ENCODE results near the gene KLHDC4.

Gene KLHDC4

DNA sequence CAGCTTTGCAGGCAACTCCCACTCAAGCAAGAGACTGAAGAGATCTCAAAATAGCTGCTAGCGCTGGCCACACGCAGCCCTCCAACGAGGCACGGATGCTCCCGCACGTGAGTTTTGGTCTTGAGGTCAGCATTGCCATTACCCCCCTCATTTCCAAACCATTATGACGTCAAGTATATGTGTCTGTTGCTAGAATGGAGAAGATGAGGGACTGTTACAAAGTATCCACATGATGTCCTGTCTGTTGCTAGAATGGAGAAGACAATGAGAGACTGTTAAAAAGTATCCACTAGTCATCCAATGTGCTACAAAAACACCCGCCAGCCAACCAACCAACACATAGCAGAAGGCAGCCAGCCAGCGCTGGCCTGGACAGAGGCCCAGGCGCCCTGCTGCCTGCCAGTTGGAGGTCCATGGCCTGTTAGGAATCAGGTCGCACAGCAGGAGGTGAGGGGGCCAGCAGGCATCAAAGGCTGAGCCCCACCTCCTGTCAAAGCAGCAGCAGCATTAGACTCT, 24.8 kb downstream of the KLHDC4 start:
- DNase-seq (ENCODE audit: low read depth, low spot score): no peak
- Histone ChIP-seq H3K27me3 (ENCODE audit: insufficient read depth, insufficient read length) (no peaks in the 10 kb centered on the region), H3K36me3 (ENCODE audit: insufficient read depth, insufficient read length, low read length) (peaks cover 64% of the 10 kb centered on the region), H3K9me3 (ENCODE audit: insufficient read depth, low read length) (no peaks in the 10 kb centered on the region), H3K9ac (ENCODE audit: insufficient read length, low read depth) (no peak overlapping the region), H3K4me3 (ENCODE audit: insufficient read length, low read depth) (no peak overlapping the region), H3K4me1 (ENCODE audit: insufficient read depth, insufficient read length) (no peaks in the 10 kb centered on the region)
- no peak for TF ChIP-seq ZNF274 (IDR thresholded peaks at IDR 0.05; ENCODE audit: low read depth, low read length)
- no peak for TF ChIP-seq YY1 (IDR thresholded peaks at IDR 0.05; ENCODE audit: insufficient read depth, insufficient read length)
- TF ChIP-seq SUZ12 (IDR thresholded peaks at IDR 0.05; ENCODE audit: extremely low read depth, insufficient read depth, insufficient read length): no peak

DNA sequence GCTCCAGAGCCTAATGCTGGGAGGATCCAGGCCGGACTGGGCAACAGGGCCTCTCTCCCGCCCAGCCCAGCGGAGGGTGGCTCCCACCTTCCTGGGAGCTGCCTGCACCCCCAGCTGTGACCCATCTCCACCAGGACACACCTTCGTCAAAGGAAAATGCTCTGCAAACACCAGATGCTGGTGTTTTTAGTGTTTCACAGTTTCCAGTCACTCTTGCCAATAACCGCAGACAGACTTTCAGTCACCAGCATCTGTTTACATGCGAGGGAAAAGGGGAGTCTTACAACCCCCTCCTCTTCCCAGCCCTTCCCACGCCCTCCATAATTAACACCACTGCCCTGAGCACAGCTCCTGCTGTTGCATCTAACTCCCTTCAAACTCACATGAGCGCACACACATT, 25.3 kb downstream of the KLHDC4 start:
- H3K9ac ChIP-seq (ENCODE audit: insufficient read length, low read depth): no peak overlapping the region

DNA sequence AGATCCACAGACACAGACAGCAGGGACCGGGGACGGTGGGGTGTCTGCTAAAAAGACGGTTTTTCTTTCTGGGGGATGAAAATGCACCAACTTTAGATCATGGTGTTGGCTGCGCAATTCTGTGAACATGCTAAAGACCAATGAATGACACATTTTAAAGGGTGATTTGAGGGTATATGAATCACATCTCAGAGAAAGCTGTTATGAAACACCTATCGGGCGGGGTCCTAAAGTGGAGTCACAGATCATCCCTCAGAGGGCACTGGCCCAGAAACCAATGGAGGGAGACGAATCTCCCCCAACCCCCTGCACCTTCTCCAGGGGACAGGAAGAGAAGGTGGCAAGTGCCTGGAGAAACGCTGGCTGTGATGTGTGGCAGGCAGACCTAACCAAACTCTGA, 26.0 kb downstream of the KLHDC4 start:
- peaks cover 57% of the 10 kb centered on the region for H3K36me3 ChIP-seq (ENCODE audit: insufficient read depth, insufficient read length, low read length)
- H3K9me3 ChIP-seq (ENCODE audit: insufficient read depth, low read length): no peaks in the 10 kb centered on the region

More for the DNA sequence above, 25.3 kb downstream of the KLHDC4 start:
- no peaks in the 10 kb centered on the region for H3K27me3 ChIP-seq (ENCODE audit: insufficient read depth, insufficient read length)
- DNase-seq (ENCODE audit: low read depth, low spot score): no peak
- peaks cover 4% of the 10 kb centered on the region for H3K4me1 ChIP-seq (ENCODE audit: insufficient read depth, insufficient read length)
- peaks cover 61% of the 10 kb centered on the region for H3K36me3 ChIP-seq (ENCODE audit: insufficient read depth, insufficient read length, low read length)
- H3K4me3 ChIP-seq (ENCODE audit: insufficient read length, low read depth): no peak overlapping the region
- TF ChIP-seq SUZ12 (IDR thresholded peaks at IDR 0.05; ENCODE audit: extremely low read depth, insufficient read depth, insufficient read length): no peak
- no peak for TF ChIP-seq ZNF274 (IDR thresholded peaks at IDR 0.05; ENCODE audit: low read depth, low read length)
- no peak for TF ChIP-seq YY1 (IDR thresholded peaks at IDR 0.05; ENCODE audit: insufficient read depth, insufficient read length)
- H3K9me3 ChIP-seq (ENCODE audit: insufficient read depth, low read length): no peaks in the 10 kb centered on the region

DNA sequence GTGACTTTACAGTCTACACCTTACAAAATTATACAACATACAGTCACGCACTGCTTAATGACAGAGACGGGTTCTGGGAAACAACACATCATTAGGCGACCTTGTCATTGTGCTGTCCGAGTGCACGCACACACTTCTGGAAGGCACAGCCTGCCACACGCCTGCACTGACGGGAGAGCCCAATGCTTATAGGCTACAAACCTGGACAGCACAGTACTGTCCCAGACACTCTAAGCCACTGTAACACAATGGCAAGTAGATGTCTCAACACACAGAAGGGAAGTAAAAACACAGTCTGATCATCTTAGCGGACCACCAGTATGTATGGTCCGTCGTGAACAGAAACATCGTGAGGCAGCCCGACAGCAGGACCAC, 29.8 kb downstream of the KLHDC4 start:
- Histone ChIP-seq H3K27me3 (ENCODE audit: insufficient read depth, insufficient read length) (no peaks in the 10 kb centered on the region), H3K9me3 (ENCODE audit: insufficient read depth, low read length) (no peaks in the 10 kb centered on the region), H3K4me3 (ENCODE audit: insufficient read length, low read depth) (no peak overlapping the region), H3K4me1 (ENCODE audit: insufficient read depth, insufficient read length) (peaks cover 4% of the 10 kb centered on the region), H3K9ac (ENCODE audit: insufficient read length, low read depth) (no peak overlapping the region), H3K36me3 (ENCODE audit: insufficient read depth, insufficient read length, low read length) (peaks cover 54% of the 10 kb centered on the region)
- TF ChIP-seq ZNF274 (IDR thresholded peaks at IDR 0.05; ENCODE audit: low read depth, low read length) (no peak), SUZ12 (IDR thresholded peaks at IDR 0.05; ENCODE audit: extremely low read depth, insufficient read depth, insufficient read length) (no peak), YY1 (IDR thresholded peaks at IDR 0.05; ENCODE audit: insufficient read depth, insufficient read length) (no peak)
- DNase-seq (ENCODE audit: low read depth, low spot score): no peak

More for the DNA sequence above, 26.0 kb downstream of the KLHDC4 start:
- no peak for TF ChIP-seq YY1 (IDR thresholded peaks at IDR 0.05; ENCODE audit: insufficient read depth, insufficient read length)
- no peak for TF ChIP-seq ZNF274 (IDR thresholded peaks at IDR 0.05; ENCODE audit: low read depth, low read length)
- no peak for TF ChIP-seq SUZ12 (IDR thresholded peaks at IDR 0.05; ENCODE audit: extremely low read depth, insufficient read depth, insufficient read length)
- DNase-seq (ENCODE audit: low read depth, low spot score): no peak
- Histone ChIP-seq H3K4me1 (ENCODE audit: insufficient read depth, insufficient read length) (peaks cover 4% of the 10 kb centered on the region), H3K27me3 (ENCODE audit: insufficient read depth, insufficient read length) (no peaks in the 10 kb centered on the region), H3K9ac (ENCODE audit: insufficient read length, low read depth) (no peak overlapping the region), H3K4me3 (ENCODE audit: insufficient read length, low read depth) (no peak overlapping the region)

DNA sequence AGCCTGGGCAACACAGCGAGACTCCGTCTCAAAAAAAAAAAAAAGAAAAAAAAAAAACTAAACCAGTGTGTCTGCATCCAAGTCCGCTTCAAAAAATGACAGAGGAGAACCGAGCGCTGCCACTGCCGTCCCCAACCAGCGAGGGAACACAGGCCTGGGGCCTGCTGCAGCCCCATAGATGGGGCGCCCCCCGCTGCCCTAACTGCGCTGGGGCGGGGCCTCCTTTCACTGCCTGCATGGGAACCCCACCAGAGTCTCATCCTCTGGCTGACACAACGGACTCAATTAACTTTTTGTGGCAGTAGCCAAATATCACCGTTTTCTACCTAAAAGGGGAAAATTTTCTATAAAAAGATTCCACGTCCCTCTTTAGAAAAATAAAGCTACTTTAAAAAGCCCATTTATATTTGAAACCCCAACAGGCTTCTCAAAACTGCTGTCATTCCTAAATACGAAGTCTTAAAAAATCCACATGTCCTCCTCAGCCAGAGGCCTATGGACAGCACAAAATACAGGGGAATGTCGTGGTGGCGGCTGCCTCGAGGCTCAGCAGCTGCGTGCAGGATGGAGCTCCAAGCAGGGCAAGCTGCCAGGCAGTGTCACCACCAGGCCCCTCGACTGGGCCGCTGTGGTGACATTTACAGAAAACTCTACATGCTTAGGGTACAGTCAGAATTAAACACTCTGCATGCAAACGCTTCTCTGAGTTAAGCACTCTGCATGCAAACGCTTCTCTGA, 30.3 kb downstream of the KLHDC4 start:
- TF ChIP-seq YY1 (IDR thresholded peaks at IDR 0.05; ENCODE audit: insufficient read depth, insufficient read length) (no peak), SUZ12 (IDR thresholded peaks at IDR 0.05; ENCODE audit: extremely low read depth, insufficient read depth, insufficient read length) (no peak), ZNF274 (IDR thresholded peaks at IDR 0.05; ENCODE audit: low read depth, low read length) (no peak)
- H3K27me3 ChIP-seq (ENCODE audit: insufficient read depth, insufficient read length): no peaks in the 10 kb centered on the region
- no peak overlapping the region for H3K4me3 ChIP-seq (ENCODE audit: insufficient read length, low read depth)
- H3K9me3 ChIP-seq (ENCODE audit: insufficient read depth, low read length): no peaks in the 10 kb centered on the region
- H3K9ac ChIP-seq (ENCODE audit: insufficient read length, low read depth): no peak overlapping the region
- no peak for DNase-seq (ENCODE audit: low read depth, low spot score)
- H3K36me3 ChIP-seq (ENCODE audit: insufficient read depth, insufficient read length, low read length): peaks cover 51% of the 10 kb centered on the region
- H3K4me1 ChIP-seq (ENCODE audit: insufficient read depth, insufficient read length): peaks cover 4% of the 10 kb centered on the region

DNA sequence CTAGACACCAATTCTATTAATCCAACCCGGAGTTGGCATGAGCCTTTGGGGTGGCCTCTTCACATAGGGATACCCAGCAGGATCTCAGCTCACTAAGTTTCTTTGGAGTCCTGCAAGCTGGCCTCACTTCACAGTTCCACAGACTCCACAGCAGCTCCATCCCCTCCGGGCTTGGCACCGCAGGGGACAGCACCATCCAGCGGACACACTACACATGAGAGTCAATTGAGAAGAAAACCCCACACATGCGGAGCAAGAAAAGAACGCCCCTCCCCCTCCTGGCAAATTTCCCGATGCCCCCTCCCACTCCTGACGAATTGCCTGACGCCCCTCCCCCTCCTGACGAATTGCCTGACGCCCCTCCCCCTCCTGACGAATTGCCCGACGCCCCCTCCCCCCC, 31.1 kb downstream of the KLHDC4 start:
- H3K36me3 ChIP-seq (ENCODE audit: insufficient read depth, insufficient read length, low read length): peaks cover 49% of the 10 kb centered on the region
- TF ChIP-seq ZNF274 (IDR thresholded peaks at IDR 0.05; ENCODE audit: low read depth, low read length) (no peak), SUZ12 (IDR thresholded peaks at IDR 0.05; ENCODE audit: extremely low read depth, insufficient read depth, insufficient read length) (no peak), YY1 (IDR thresholded peaks at IDR 0.05; ENCODE audit: insufficient read depth, insufficient read length) (no peak)

DNA sequence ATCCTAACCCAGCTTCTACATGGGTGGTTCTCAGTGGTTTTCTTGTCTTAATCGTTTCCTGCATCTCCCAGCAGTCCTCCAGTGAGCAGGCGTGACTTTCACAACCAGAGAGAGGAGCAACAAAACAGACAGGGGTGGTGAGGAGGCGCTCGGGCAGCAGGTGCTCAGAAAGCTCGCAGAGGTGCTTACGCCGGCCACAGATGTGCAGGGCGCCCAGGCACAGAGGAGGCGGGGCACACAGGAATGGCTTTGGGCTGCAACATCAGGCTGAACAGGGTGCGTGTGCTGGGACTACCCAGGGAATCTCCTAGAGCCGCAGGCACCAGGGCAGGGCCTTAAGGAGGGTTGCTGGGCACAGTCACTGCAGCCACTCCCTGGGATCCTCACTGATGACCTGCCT, 32.6 kb downstream of the KLHDC4 start:
- Histone ChIP-seq H3K4me3 (ENCODE audit: insufficient read length, low read depth) (no peak overlapping the region), H3K9me3 (ENCODE audit: insufficient read depth, low read length) (no peaks in the 10 kb centered on the region), H3K4me1 (ENCODE audit: insufficient read depth, insufficient read length) (peaks cover 4% of the 10 kb centered on the region), H3K9ac (ENCODE audit: insufficient read length, low read depth) (no peak overlapping the region), H3K36me3 (ENCODE audit: insufficient read depth, insufficient read length, low read length) (peaks cover 56% of the 10 kb centered on the region), H3K27me3 (ENCODE audit: insufficient read depth, insufficient read length) (no peaks in the 10 kb centered on the region)
- no peak for DNase-seq (ENCODE audit: low read depth, low spot score)
- TF ChIP-seq ZNF274 (IDR thresholded peaks at IDR 0.05; ENCODE audit: low read depth, low read length): no peak
- no peak for TF ChIP-seq YY1 (IDR thresholded peaks at IDR 0.05; ENCODE audit: insufficient read depth, insufficient read length)
- no peak for TF ChIP-seq SUZ12 (IDR thresholded peaks at IDR 0.05; ENCODE audit: extremely low read depth, insufficient read depth, insufficient read length)

More for the DNA sequence above, 31.1 kb downstream of the KLHDC4 start:
- peaks cover 4% of the 10 kb centered on the region for H3K4me1 ChIP-seq (ENCODE audit: insufficient read depth, insufficient read length)
- no peak for DNase-seq (ENCODE audit: low read depth, low spot score)
- no peaks in the 10 kb centered on the region for H3K9me3 ChIP-seq (ENCODE audit: insufficient read depth, low read length)
- no peaks in the 10 kb centered on the region for H3K27me3 ChIP-seq (ENCODE audit: insufficient read depth, insufficient read length)
- no peak overlapping the region for H3K4me3 ChIP-seq (ENCODE audit: insufficient read length, low read depth)
- H3K9ac ChIP-seq (ENCODE audit: insufficient read length, low read depth): no peak overlapping the region

All from NT2/D1 (cell line).